Mesothelial cell of epicardium (in vitro differentiated cells): ENCODE data around the gene KHSRP. TPM values are rescaled to one million over a fixed set of nuclear protein-coding genes. Genes with fewer than 3 reads are reported as not detected.

ENCODE experiments used
- DNase-seq, 2 experiments: peaks; one replicate each; pipeline ENCODE4 v3.0.0; 2021; ENCODE audit warnings: low spot score in 2 of 2; ENCODE audit not compliant: unreplicated experiment in 2 of 2
- H3K27ac Mint-ChIP-seq: 2 replicates; pipeline ENCODE4 v1.8.0; 2021; ENCODE audit warnings: mixed read lengths
- H3K27me3 Mint-ChIP-seq: 2 replicates; pipeline ENCODE4 v1.8.0; 2021; ENCODE audit warnings: low read depth, mixed read lengths
- H3K36me3 Mint-ChIP-seq: 2 replicates; pipeline ENCODE4 v1.8.0; 2021; ENCODE audit warnings: mixed read lengths
- H3K4me1 Mint-ChIP-seq: 2 replicates; pipeline ENCODE4 v1.8.0; 2021; ENCODE audit warnings: mixed read lengths
- H3K4me3 Mint-ChIP-seq: 2 replicates; pipeline ENCODE4 v1.8.0; 2021; ENCODE audit warnings: mild to moderate bottlenecking, moderate library complexity, mixed read lengths
- H3K9me3 Mint-ChIP-seq: 2 replicates; pipeline ENCODE4 v1.8.0; 2021; ENCODE audit warnings: mixed read lengths
- total RNA-seq: library from RNA; stranded (reverse); gene quantifications from 3 replicates; pipeline ENCODE4 v1.2.1, GENCODE V29; 2021
- TF ChIP-seq, protein P1 (sequence below): fragments of 200-600 bp; sonication (generic); IDR thresholded peaks from one replicate; pipeline ENCODE4 v1.5.0; 2021; ENCODE audit warnings: antibody characterized with exemption; ENCODE audit not compliant: unreplicated experiment

The KHSRP gene
- total RNA-seq, 1 donor from 2014 or later, result 380 TPM

- no peaks in the 10 kb centered on the region for H3K27me3 Mint-ChIP-seq
- peaks cover 23% of the 10 kb centered on the region for H3K4me1 Mint-ChIP-seq
- TF ChIP-seq, protein P1, sequence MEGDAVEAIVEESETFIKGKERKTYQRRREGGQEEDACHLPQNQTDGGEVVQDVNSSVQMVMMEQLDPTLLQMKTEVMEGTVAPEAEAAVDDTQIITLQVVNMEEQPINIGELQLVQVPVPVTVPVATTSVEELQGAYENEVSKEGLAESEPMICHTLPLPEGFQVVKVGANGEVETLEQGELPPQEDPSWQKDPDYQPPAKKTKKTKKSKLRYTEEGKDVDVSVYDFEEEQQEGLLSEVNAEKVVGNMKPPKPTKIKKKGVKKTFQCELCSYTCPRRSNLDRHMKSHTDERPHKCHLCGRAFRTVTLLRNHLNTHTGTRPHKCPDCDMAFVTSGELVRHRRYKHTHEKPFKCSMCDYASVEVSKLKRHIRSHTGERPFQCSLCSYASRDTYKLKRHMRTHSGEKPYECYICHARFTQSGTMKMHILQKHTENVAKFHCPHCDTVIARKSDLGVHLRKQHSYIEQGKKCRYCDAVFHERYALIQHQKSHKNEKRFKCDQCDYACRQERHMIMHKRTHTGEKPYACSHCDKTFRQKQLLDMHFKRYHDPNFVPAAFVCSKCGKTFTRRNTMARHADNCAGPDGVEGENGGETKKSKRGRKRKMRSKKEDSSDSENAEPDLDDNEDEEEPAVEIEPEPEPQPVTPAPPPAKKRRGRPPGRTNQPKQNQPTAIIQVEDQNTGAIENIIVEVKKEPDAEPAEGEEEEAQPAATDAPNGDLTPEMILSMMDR, result no peak
- H3K27ac Mint-ChIP-seq, result no peak overlapping the region
- no peak for DNase-seq
- no peak overlapping the region for H3K4me3 Mint-ChIP-seq
- no peaks in the 10 kb centered on the region for H3K9me3 Mint-ChIP-seq
- peaks cover 22% of the 10 kb centered on the region for H3K36me3 Mint-ChIP-seq
Observed at GRCh38 chr19:6418562-6418932, 6.1 kb downstream of the KHSRP start.

GRCh38 chr19:6417713-6418561, 6.7 kb downstream of the KHSRP start:
- H3K9me3 Mint-ChIP-seq, result no peaks in the 10 kb centered on the region
- no peak for DNase-seq
- TF ChIP-seq, protein P1, result no peak
- peaks cover 22% of the 10 kb centered on the region for H3K36me3 Mint-ChIP-seq
- H3K27ac Mint-ChIP-seq, result no peak overlapping the region
- no peaks in the 10 kb centered on the region for H3K27me3 Mint-ChIP-seq
- no peak overlapping the region for H3K4me3 Mint-ChIP-seq
- H3K4me1 Mint-ChIP-seq, result peaks cover 21% of the 10 kb centered on the region

DNA sequence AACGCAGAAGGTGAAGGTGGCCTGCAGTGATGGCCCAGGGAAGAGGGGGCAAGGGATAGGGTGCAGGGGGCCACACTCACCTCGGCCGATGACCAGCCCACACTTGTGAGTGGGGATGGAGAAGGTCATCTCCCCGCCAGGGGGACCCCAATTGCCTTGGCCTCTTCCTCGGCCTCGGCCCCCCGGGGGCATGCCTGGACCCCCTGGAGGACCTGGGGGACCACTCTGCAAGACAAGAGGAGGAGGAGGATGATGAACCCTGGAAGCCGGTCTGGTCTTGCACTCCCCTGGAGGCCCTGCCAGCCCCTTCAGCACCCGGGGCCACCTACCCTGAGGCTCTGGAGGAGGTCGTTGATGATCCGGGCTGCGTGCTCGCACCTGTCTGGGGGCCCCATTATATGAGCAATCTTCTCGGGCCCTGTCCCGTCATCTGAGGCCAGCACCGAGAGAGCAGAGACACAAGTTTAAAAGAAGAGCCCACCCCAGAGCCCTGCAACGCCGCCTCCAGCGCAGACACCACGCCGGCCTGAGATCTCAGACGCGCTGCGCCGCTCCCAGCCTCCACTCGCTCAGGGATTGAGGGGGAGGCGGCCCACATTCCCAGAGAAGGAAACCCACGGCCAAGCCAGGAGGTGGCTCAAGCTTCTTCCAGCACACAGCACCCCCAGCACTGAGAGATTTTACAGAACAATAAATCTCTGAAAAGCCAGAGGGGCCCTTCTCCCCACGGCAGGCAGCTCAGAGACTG, 7.8 kb downstream of the KHSRP start:
- no peaks in the 10 kb centered on the region for H3K9me3 Mint-ChIP-seq
- H3K4me3 Mint-ChIP-seq, result no peak overlapping the region
- no peaks in the 10 kb centered on the region for H3K27me3 Mint-ChIP-seq
- peaks cover 11% of the 10 kb centered on the region for H3K4me1 Mint-ChIP-seq
- no peak for DNase-seq
- no peak overlapping the region for H3K27ac Mint-ChIP-seq
- peaks cover 22% of the 10 kb centered on the region for H3K36me3 Mint-ChIP-seq
- TF ChIP-seq, protein P1, result no peak

GRCh38 chr19:6415591-6416190, 8.9 kb downstream of the KHSRP start:
- TF ChIP-seq, protein P1, result no peak
- no peak for DNase-seq
- Mint-ChIP-seq H3K27me3 (no peaks in the 10 kb centered on the region), H3K9me3 (no peaks in the 10 kb centered on the region), H3K4me3 (no peak overlapping the region), H3K36me3 (peaks cover 21% of the 10 kb centered on the region), H3K4me1 (peaks cover 9% of the 10 kb centered on the region), H3K27ac (no peak overlapping the region)

GRCh38 chr19:6414793-6415590, 9.6 kb downstream of the KHSRP start:
- TF ChIP-seq, protein P1, result no peak
- peaks cover 8% of the 10 kb centered on the region for H3K4me1 Mint-ChIP-seq
- no peaks in the 10 kb centered on the region for H3K27me3 Mint-ChIP-seq
- DNase-seq, result no peak
- H3K4me3 Mint-ChIP-seq, result no peak overlapping the region
- H3K27ac Mint-ChIP-seq, result no peak overlapping the region
- H3K36me3 Mint-ChIP-seq, result peaks cover 19% of the 10 kb centered on the region
- no peaks in the 10 kb centered on the region for H3K9me3 Mint-ChIP-seq
